Caki2 (cell line): Measurements from ENCODE around the gene CACNA1C. TPM values are rescaled to one million over a fixed set of nuclear protein-coding genes. Genes with fewer than 3 reads are reported as not detected.
"Not testable (repeated sequence)": the region's sequence is repeated elsewhere in the genome, so short reads cannot be mapped to it uniquely, and the experiment has no call there.

Experiments
- DNase-seq: peaks from one replicate; pipeline ENCODE4 v3.0.0-alpha.2; 2015; ENCODE audit warnings: low read depth
- in situ Hi-C: cut with HindIII; loops from 2 replicates; pipeline ENCODE4 v1.10.0; 2016; ENCODE audit warnings: low sequenced_read_pairs, low pct_unique_long_range_greater_than_20kb, mixed read lengths
- total RNA-seq: library from RNA; depleted of rRNA; stranded (reverse); fragments of >200 nt; shearing (Covaris generic); gene quantifications from 2 replicates; pipeline ENCODE4 v1.2.3, GENCODE V29; 2014; ENCODE audit warnings: low replicate concordance

Gene CACNA1C
- total RNA-seq, 1 experiment from 2014 or later, result 1.2 TPM

GRCh38 chr12:2120982-2121758, 68.4 kb downstream of the CACNA1C start:
- in situ Hi-C loops, result no loop called here
- no peak for DNase-seq

GRCh38 chr12:2124466-2125023, 71.8 kb downstream of the CACNA1C start:
- no peak for DNase-seq
- in situ Hi-C loops, result no loop called here

- in situ Hi-C loops, result no loop called here
- no peak for DNase-seq
Observed at GRCh38 chr12:2125651-2126522, 73.1 kb downstream of the CACNA1C start.

GRCh38 chr12:2126676-2127406, 74.1 kb downstream of the CACNA1C start:
- in situ Hi-C loops, result no loop called here
- DNase-seq, result no peak

- no peak for DNase-seq
- in situ Hi-C loops, result no loop called here
Observed at GRCh38 chr12:2129076-2129475, 76.3 kb downstream of the CACNA1C start.

- in situ Hi-C loops, DNase-seq: not testable (repeated sequence)
Observed at GRCh38 chr12:2135661-2136418, 83.1 kb downstream of the CACNA1C start.

- in situ Hi-C loops, result no loop called here
- DNase-seq, result no peak
Observed at GRCh38 chr12:2136901-2137300, 84.1 kb downstream of the CACNA1C start.

- DNase-seq, result no peak
- in situ Hi-C loops, result no loop called here
Observed at GRCh38 chr12:2137711-2138110, 84.9 kb downstream of the CACNA1C start.

GRCh38 chr12:2138294-2138693, 85.5 kb downstream of the CACNA1C start:
- DNase-seq, result no peak

GRCh38 chr12:2138871-2139308, 86.1 kb downstream of the CACNA1C start:
- DNase-seq, result peak; percentile 33

More at GRCh38 chr12:2138294-2138693, 85.5 kb downstream of the CACNA1C start:
- in situ Hi-C loops, result no loop called here

GRCh38 chr12:2139651-2140050, 86.9 kb downstream of the CACNA1C start:
- in situ Hi-C loops, result no loop called here
- DNase-seq, result no peak

More at GRCh38 chr12:2138871-2139308, 86.1 kb downstream of the CACNA1C start:
- in situ Hi-C loops, result no loop called here

- DNase-seq, result no peak
- in situ Hi-C loops, result no loop called here
Observed at GRCh38 chr12:2140858-2141519, 88.2 kb downstream of the CACNA1C start.

GRCh38 chr12:2142068-2142467, 89.3 kb downstream of the CACNA1C start:
- in situ Hi-C loops, result no loop called here
- DNase-seq, result no peak

GRCh38 chr12:2144951-2145350, 92.2 kb downstream of the CACNA1C start:
- in situ Hi-C loops, result no loop called here

GRCh38 chr12:2145433-2145998, 92.7 kb downstream of the CACNA1C start:
- no peak for DNase-seq
- in situ Hi-C loops, result no loop called here

More at GRCh38 chr12:2144951-2145350, 92.2 kb downstream of the CACNA1C start:
- DNase-seq, result no peak

- DNase-seq, result no peak
- in situ Hi-C loops, result no loop called here
Observed at GRCh38 chr12:2147335-2147734, 94.5 kb downstream of the CACNA1C start.

GRCh38 chr12:2149091-2149490, 96.3 kb downstream of the CACNA1C start:
- in situ Hi-C loops, result no loop called here
- DNase-seq, result no peak
